Osteocyte (in vitro differentiated cells): Measurements from ENCODE around the gene TTLL8. TPM values are rescaled to one million over a fixed set of nuclear protein-coding genes. Genes with fewer than 3 reads are reported as not detected.
A peak's percentile ranks its signal among the peaks of the same experiment; 100 is the strongest.
"Not testable (repeated sequence)": the region's sequence is repeated elsewhere in the genome, so short reads cannot be mapped to it uniquely, and the experiment has no call there.

Experiments
- DNase-seq: peaks from one replicate; pipeline ENCODE4 v3.0.0; 2021; ENCODE audit warnings: mixed read lengths; ENCODE audit not compliant: unreplicated experiment; ENCODE audit errors: extremely low spot score
- H3K27ac Mint-ChIP-seq: one replicate; pipeline ENCODE4 v1.8.0; 2021; ENCODE audit warnings: mild to moderate bottlenecking, mixed read lengths; ENCODE audit not compliant: unreplicated experiment
- H3K27me3 Mint-ChIP-seq: one replicate; pipeline ENCODE4 v1.8.0; 2021; ENCODE audit warnings: mixed read lengths; ENCODE audit not compliant: unreplicated experiment
- H3K36me3 Mint-ChIP-seq: one replicate; pipeline ENCODE4 v1.8.0; 2021; ENCODE audit warnings: mixed read lengths; ENCODE audit not compliant: unreplicated experiment
- H3K4me1 Mint-ChIP-seq: one replicate; pipeline ENCODE4 v1.8.0; 2021; ENCODE audit warnings: mixed read lengths; ENCODE audit not compliant: unreplicated experiment
- H3K4me3 Mint-ChIP-seq: one replicate; pipeline ENCODE4 v1.8.0; 2021; ENCODE audit warnings: mild to moderate bottlenecking, moderate library complexity, mixed read lengths; ENCODE audit not compliant: unreplicated experiment
- H3K9me3 Mint-ChIP-seq: one replicate; pipeline ENCODE4 v1.8.0; 2021; ENCODE audit warnings: mixed read lengths; ENCODE audit not compliant: unreplicated experiment
- total RNA-seq: library from RNA; stranded (reverse); gene quantifications from 2 replicates; pipeline ENCODE4 v1.2.1, GENCODE V29; 2021
- TF ChIP-seq, protein P1 (sequence below): fragments of 200-600 bp; sonication (generic); IDR thresholded peaks from 2 replicates; pipeline ENCODE4 v1.5.0; 2021; ENCODE audit warnings: antibody characterized with exemption, mild to moderate bottlenecking, moderate library complexity

Gene TTLL8
- total RNA-seq, 1 donor from 2014 or later, result not detected

DNA sequence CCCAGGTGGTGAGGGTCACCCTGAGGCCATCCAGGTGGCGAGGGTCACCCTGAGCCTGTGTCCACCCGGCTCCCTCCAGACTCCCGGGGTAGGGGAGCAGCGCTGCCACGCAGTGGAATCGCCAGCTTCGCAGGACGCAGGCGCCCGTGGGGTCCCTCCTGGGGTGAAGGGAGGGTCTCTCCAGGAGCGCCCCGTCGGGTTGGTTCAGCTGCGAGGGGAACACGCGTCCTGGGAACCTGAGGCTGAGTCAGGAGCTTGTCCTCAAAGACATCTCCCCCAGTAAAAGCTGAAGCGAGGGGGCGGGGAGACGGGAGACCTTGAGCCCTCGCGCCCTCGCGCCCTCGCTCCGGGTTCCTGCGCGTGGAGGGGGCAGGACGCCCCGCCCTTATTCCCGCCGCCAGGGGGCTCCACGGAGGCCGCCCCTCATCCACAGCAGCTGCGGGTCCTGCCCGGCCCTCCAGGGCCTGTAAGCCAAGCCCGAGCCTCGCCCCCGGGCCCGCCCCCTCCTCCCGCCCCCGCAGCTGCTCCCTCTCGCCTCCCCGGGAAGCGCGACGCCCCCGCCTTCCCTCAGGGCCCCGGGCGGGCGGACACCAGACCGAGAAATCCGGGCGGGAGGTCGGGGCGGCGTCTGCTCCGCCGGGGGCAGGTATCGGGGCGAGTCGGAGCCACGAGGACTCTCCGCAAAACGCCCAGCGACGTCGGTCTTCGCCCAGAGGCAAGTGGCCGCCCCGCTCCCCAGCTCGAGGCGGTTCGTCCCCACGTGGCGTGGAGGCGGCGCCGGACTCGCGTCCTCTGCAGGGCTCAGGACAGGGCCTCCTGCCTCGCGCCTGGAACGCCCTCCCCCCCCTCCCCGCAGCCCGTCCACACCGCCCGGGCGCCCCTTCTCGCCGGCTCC, 74.7 kb downstream of the TTLL8 start:
- Mint-ChIP-seq H3K27me3 (peaks cover 23% of the 10 kb centered on the region), H3K9me3 (peaks cover 22% of the 10 kb centered on the region), H3K36me3 (peaks cover 5% of the 10 kb centered on the region), H3K4me3 (no peak overlapping the region), H3K27ac (no peak overlapping the region), H3K4me1 (no peaks in the 10 kb centered on the region)
- TF ChIP-seq, protein P1, sequence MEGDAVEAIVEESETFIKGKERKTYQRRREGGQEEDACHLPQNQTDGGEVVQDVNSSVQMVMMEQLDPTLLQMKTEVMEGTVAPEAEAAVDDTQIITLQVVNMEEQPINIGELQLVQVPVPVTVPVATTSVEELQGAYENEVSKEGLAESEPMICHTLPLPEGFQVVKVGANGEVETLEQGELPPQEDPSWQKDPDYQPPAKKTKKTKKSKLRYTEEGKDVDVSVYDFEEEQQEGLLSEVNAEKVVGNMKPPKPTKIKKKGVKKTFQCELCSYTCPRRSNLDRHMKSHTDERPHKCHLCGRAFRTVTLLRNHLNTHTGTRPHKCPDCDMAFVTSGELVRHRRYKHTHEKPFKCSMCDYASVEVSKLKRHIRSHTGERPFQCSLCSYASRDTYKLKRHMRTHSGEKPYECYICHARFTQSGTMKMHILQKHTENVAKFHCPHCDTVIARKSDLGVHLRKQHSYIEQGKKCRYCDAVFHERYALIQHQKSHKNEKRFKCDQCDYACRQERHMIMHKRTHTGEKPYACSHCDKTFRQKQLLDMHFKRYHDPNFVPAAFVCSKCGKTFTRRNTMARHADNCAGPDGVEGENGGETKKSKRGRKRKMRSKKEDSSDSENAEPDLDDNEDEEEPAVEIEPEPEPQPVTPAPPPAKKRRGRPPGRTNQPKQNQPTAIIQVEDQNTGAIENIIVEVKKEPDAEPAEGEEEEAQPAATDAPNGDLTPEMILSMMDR, result peak; percentile 37
- no peak for DNase-seq

DNA sequence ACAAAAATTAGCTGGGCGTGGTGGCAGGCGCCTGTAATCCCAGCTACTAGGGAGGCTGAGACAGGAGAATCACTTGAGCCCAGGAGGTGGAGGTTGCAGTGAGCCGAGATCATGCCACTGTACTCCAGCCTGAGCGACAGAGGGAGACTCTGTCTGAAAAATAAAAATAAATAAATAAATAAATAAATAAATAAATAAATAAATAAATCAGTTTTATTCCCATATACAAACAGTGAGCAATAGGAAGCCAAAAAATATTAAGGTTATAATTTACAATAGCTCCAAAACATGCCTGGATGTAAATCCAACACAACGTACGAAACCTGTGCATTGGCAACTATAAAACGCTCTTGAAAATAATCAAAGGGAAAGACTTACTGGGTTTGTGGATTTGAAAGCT, 76.3 kb downstream of the TTLL8 start:
- Mint-ChIP-seq H3K27me3 (peaks cover 23% of the 10 kb centered on the region), H3K9me3 (peaks cover 21% of the 10 kb centered on the region)
- DNase-seq, H3K4me3 Mint-ChIP-seq, H3K4me1 Mint-ChIP-seq, H3K36me3 Mint-ChIP-seq, H3K27ac Mint-ChIP-seq: not testable (repeated sequence)

DNA sequence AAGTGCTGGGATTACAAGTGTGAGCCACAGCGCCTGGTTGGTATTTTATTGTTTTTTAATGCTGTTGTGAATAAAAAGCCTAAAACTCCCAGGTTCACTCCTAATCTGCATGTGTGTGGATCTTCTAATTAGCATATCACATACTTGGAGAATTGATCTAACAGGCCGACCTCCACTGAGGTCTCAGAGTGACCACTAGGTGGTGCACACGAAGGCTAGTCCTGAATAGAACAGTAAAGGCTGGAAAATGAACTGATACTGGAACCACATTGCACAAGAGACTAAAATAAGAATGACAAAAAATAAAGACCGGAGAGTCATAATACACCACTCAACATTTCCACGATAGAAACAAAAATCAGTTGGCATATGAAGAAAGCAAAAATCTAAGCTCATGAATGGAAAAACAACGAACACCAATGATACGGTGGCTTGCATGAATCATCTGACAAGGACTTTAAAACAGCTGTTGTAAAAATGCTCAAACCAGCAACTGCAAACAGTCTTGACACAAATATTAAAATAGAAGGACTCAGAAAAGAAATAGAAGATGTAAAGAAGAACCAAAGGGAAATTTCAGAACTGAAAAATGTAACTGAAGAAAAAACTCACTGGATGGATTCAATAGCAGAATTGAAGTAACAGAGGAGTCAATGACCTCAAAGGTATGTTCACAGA, 78.4 kb downstream of the TTLL8 start:
- H3K36me3 Mint-ChIP-seq, result peaks cover 2% of the 10 kb centered on the region
- peaks cover 4% of the 10 kb centered on the region for H3K9me3 Mint-ChIP-seq
- peaks cover 8% of the 10 kb centered on the region for H3K4me1 Mint-ChIP-seq
- H3K4me3 Mint-ChIP-seq, result no peak overlapping the region
- TF ChIP-seq, protein P1, result peak; percentile 59
- H3K27me3 Mint-ChIP-seq, result peaks cover 9% of the 10 kb centered on the region
- DNase-seq, result no peak
- no peak overlapping the region for H3K27ac Mint-ChIP-seq

- Mint-ChIP-seq H3K9me3 (peaks cover 4% of the 10 kb centered on the region), H3K27me3 (peaks cover 2% of the 10 kb centered on the region), H3K27ac (no peak overlapping the region), H3K4me1 (peaks cover 8% of the 10 kb centered on the region), H3K4me3 (no peak overlapping the region), H3K36me3 (no peaks in the 10 kb centered on the region)
- DNase-seq, result no peak
- TF ChIP-seq, protein P1, result no peak
Measured at GRCh38 chr22:49977578-49977977, 80.5 kb downstream of the TTLL8 start.

DNA sequence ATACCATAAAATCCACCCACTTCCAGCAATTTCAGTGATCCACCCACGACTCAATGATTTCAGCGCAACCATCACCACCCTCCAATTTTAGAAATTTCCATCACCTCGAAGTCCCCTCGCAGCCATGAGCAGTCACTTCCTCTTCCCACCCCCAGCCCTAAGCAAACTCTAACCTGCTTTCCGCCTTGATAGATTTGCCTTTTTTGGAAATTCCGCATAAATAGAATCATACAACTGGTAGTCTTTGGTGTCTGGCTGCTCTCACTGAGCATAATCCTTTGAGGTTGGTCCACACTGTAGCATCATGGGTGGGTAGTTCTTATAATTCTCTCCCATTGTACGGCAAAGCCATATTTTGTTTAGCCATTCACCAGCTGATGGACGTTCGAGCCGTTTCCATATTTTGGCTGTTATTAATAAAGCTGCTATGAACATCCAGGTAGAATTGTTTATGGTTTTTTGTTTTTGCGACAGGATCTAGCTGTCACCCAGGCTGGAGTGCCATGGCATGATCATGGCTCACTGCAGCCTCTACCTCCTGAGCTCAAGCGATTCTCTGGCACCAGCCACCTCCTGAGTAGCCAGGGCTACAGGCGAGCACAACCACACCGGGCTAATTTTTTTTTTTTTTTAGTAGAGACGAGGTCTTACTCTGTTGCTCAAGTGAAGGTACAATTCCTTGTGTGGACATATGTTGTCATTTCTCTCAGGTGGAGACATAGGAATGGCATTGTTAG, 81.5 kb downstream of the TTLL8 start:
- H3K9me3 Mint-ChIP-seq, result peaks cover 4% of the 10 kb centered on the region
- no peaks in the 10 kb centered on the region for H3K36me3 Mint-ChIP-seq
- no peak overlapping the region for H3K4me3 Mint-ChIP-seq
- DNase-seq, result no peak
- no peak overlapping the region for H3K27ac Mint-ChIP-seq
- H3K4me1 Mint-ChIP-seq, result peaks cover 8% of the 10 kb centered on the region
- H3K27me3 Mint-ChIP-seq, result no peaks in the 10 kb centered on the region
- TF ChIP-seq, protein P1, result no peak
